HG03139 (cell line): Measurements from ENCODE around the gene KYNU.
"Not testable (repeated sequence)": the region's sequence is repeated elsewhere in the genome, so short reads cannot be mapped to it uniquely, and the experiment has no call there.

Source experiments
- ATAC-seq: cut with Tn5 transposase; IDR thresholded peaks from one replicate; pipeline ENCODE4 v1.9.1; 2021; ENCODE audit not compliant: unreplicated experiment

The KYNU gene

GRCh38 chr2:142870526-142870925, 6.9 kb upstream of the KYNU start:
- no peak for ATAC-seq

GRCh38 chr2:142871396-142871795, 6.1 kb upstream of the KYNU start:
- ATAC-seq, result no peak

- no peak for ATAC-seq
These were observed 4.4 kb upstream of the KYNU start for GRCh38 chr2:142872882-142873724.

- ATAC-seq, result no peak
These were observed 3.6 kb upstream of the KYNU start for GRCh38 chr2:142873831-142874287.

- no peak for ATAC-seq
These were observed 3.1 kb upstream of the KYNU start for GRCh38 chr2:142874293-142874814.

GRCh38 chr2:142875010-142875409, 2.5 kb upstream of the KYNU start:
- no peak for ATAC-seq

GRCh38 chr2:142875652-142876051, 1.8 kb upstream of the KYNU start:
- ATAC-seq, result no peak

GRCh38 chr2:142876423-142876822, 1.0 kb upstream of the KYNU start:
- ATAC-seq, result no peak

GRCh38 chr2:142878031-142878678, 691 bp downstream of the KYNU start:
- ATAC-seq, result no peak

- ATAC-seq, result no peak
These were observed 1.7 kb downstream of the KYNU start for GRCh38 chr2:142879151-142879550.

GRCh38 chr2:142880279-142880678, 2.8 kb downstream of the KYNU start:
- ATAC-seq, result no peak

- ATAC-seq, result no peak
These were observed 4.2 kb downstream of the KYNU start for GRCh38 chr2:142881619-142882018.

- not testable (repeated sequence) for ATAC-seq
These were observed 5.0 kb downstream of the KYNU start for GRCh38 chr2:142882500-142882899.

- no peak for ATAC-seq
These were observed 6.1 kb downstream of the KYNU start for GRCh38 chr2:142883526-142883925.

- ATAC-seq, result no peak
These were observed 8.1 kb downstream of the KYNU start for GRCh38 chr2:142885543-142885942.

GRCh38 chr2:142892715-142893114, 15.3 kb downstream of the KYNU start:
- peak; percentile 98 for ATAC-seq

GRCh38 chr2:142893241-142893640, 15.8 kb downstream of the KYNU start:
- no peak for ATAC-seq

GRCh38 chr2:142897807-142898206, 20.3 kb downstream of the KYNU start:
- ATAC-seq, result no peak

- ATAC-seq, result not testable (repeated sequence)
These were observed 22.9 kb downstream of the KYNU start for GRCh38 chr2:142900327-142900726.

GRCh38 chr2:142901780-142902179, 24.3 kb downstream of the KYNU start:
- no peak for ATAC-seq

GRCh38 chr2:142903726-142904125, 26.3 kb downstream of the KYNU start:
- not testable (repeated sequence) for ATAC-seq

GRCh38 chr2:142907653-142908052, 30.2 kb downstream of the KYNU start:
- ATAC-seq, result no peak
